Right atrium auricular region (tissue), 2 donors: Measurements from ENCODE around the gene THSD7B. TPM values are rescaled to one million over a fixed set of nuclear protein-coding genes. Genes with fewer than 3 reads are reported as not detected.

Experiments
- DNase-seq: peaks from one replicate; pipeline ENCODE4 v3.0.0-alpha.2; 2019; ENCODE audit warnings: low spot score
- H3K27ac ChIP-seq, 2 donors: fragments of 200-600 bp; sonication (generic); 1 replicate in 1 of 2; 2 replicates in 1 of 2; pipeline ENCODE4 v1.5.1; 2016 to 2019
- H3K27me3 ChIP-seq, 2 donors: fragments of 200-600 bp; sonication (generic); one replicate each; pipeline versions ENCODE4 v1.5.1 to v1.6.0; 2017 to 2019
- H3K36me3 ChIP-seq: fragments of 200-600 bp; sonication (generic); one replicate; pipeline ENCODE4 v1.5.1; 2016
- H3K4me1 ChIP-seq, 2 donors: fragments of 200-600 bp; sonication (generic); one replicate each; pipeline versions ENCODE4 v1.5.1 to v1.6.0; 2017 to 2019
- H3K4me3 ChIP-seq, 2 donors: fragments of 200-600 bp; sonication (generic); 1 replicate in 1 of 2; 2 replicates in 1 of 2; pipeline ENCODE4 v1.5.1; 2017 to 2019; ENCODE audit warnings: mild to moderate bottlenecking in 1 of 2, moderate library complexity in 1 of 2
- H3K9me3 ChIP-seq, 2 donors: fragments of 200-600 bp; sonication (generic); one replicate each; pipeline ENCODE4 v1.5.1; 2019
- CTCF ChIP-seq, 2 donors: fragments of 200-600 bp; sonication (generic); IDR thresholded peaks; one replicate each; pipeline ENCODE4 v1.5.1; 2019; ENCODE audit warnings: antibody characterized with exemption in 2 of 2
- total RNA-seq, 2 donors: library from RNA; depleted of rRNA; stranded (reverse); fragments of >200 nt; gene quantifications; one replicate each; pipeline ENCODE4 v1.1.0, GENCODE V29; 2016

The THSD7B gene
- total RNA-seq, 2 donors from 2014 or later: 0.07 to 0.08 TPM

- DNase-seq: no peak
- no peak overlapping the region for H3K4me3 ChIP-seq
- H3K4me1 ChIP-seq: no peaks in the 10 kb centered on the region
- no peaks in the 10 kb centered on the region for H3K27me3 ChIP-seq
- peaks cover 0 to 11% of the 10 kb centered on the region in 2 donors for H3K9me3 ChIP-seq
- H3K27ac ChIP-seq: no peak overlapping the region
- no peaks in the 10 kb centered on the region for H3K36me3 ChIP-seq
- TF ChIP-seq CTCF (IDR thresholded peaks at IDR 0.05): no peak
Observed at GRCh38 chr2:137369106-137369505, 603.8 kb downstream of the THSD7B start.

- no peak for DNase-seq
- no peaks in the 10 kb centered on the region for H3K27me3 ChIP-seq
- TF ChIP-seq CTCF (IDR thresholded peaks at IDR 0.05): no peak
Observed at GRCh38 chr2:137379186-137379585, 613.8 kb downstream of the THSD7B start.

GRCh38 chr2:137380610-137381009 is 615.3 kb downstream of the THSD7B start:
- Histone ChIP-seq H3K4me1 (no peaks in the 10 kb centered on the region), H3K36me3 (no peaks in the 10 kb centered on the region), H3K4me3 (no peak overlapping the region), H3K27me3 (no peaks in the 10 kb centered on the region), H3K27ac (no peak overlapping the region), H3K9me3 (no peaks in the 10 kb centered on the region)
- no peak for DNase-seq
- TF ChIP-seq CTCF (IDR thresholded peaks at IDR 0.05): no peak

More at GRCh38 chr2:137379186-137379585, 613.8 kb downstream of the THSD7B start:
- Histone ChIP-seq H3K27ac (no peak overlapping the region), H3K9me3 (no peaks in the 10 kb centered on the region), H3K4me3 (no peak overlapping the region), H3K4me1 (no peaks in the 10 kb centered on the region), H3K36me3 (no peaks in the 10 kb centered on the region)

GRCh38 chr2:137381731-137382130 is 616.4 kb downstream of the THSD7B start:
- Histone ChIP-seq H3K4me3 (no peak overlapping the region), H3K36me3 (no peaks in the 10 kb centered on the region), H3K27ac (no peak overlapping the region), H3K27me3 (no peaks in the 10 kb centered on the region), H3K4me1 (no peaks in the 10 kb centered on the region), H3K9me3 (no peaks in the 10 kb centered on the region)
- no peak for DNase-seq
- TF ChIP-seq CTCF (IDR thresholded peaks at IDR 0.05): no peak

- H3K27me3 ChIP-seq: no peaks in the 10 kb centered on the region
- no peaks in the 10 kb centered on the region for H3K36me3 ChIP-seq
- H3K9me3 ChIP-seq: no peaks in the 10 kb centered on the region
- no peak overlapping the region for H3K4me3 ChIP-seq
- DNase-seq: no peak
- H3K27ac ChIP-seq: no peak overlapping the region
- no peak for TF ChIP-seq CTCF (IDR thresholded peaks at IDR 0.05)
- no peaks in the 10 kb centered on the region for H3K4me1 ChIP-seq
Observed at GRCh38 chr2:137383391-137383790, 618.0 kb downstream of the THSD7B start.

GRCh38 chr2:137387044-137387443 is 621.7 kb downstream of the THSD7B start:
- H3K27me3 ChIP-seq: no peaks in the 10 kb centered on the region
- DNase-seq: no peak
- no peak overlapping the region for H3K27ac ChIP-seq
- no peaks in the 10 kb centered on the region for H3K4me1 ChIP-seq
- no peak for TF ChIP-seq CTCF (IDR thresholded peaks at IDR 0.05)
- H3K36me3 ChIP-seq: no peaks in the 10 kb centered on the region
- H3K4me3 ChIP-seq: no peak overlapping the region
- no peaks in the 10 kb centered on the region for H3K9me3 ChIP-seq
